Cardiac septum (tissue), 1 donor: ENCODE data around the gene NTPCR. TPM values are rescaled to one million over a fixed set of nuclear protein-coding genes. Genes with fewer than 3 reads are reported as not detected.

Source experiments
- DNase-seq: peaks from one replicate; pipeline ENCODE4 v3.0.0-alpha.2; 2020; ENCODE audit warnings: low spot score
- intact Hi-C: fragments of 100-400 bp; cut with DNase I; formaldehyde crosslinking; loops from one replicate; pipeline ENCODE4 v1.14.0; 2022
- total RNA-seq: library from RNA; stranded (reverse); fragmentation: NEBNext Ultra II Directional; extraction: Animal tissue kit (Norgen Biotek cat#: 25700); gene quantifications from one replicate; pipeline ENCODE4 v1.2.1, GENCODE V29; 2021
- donor health status: DM: no; HTN: no; CAD: no.

The NTPCR gene
- total RNA-seq, 1 donor from 2014 or later = 47.1 TPM

GRCh38 chr1:232979558-232979957, 29.1 kb downstream of the NTPCR start:
- DNase-seq = no peak
- intact Hi-C loops = no loop called here

GRCh38 chr1:232980355-232980978, 30.1 kb downstream of the NTPCR start:
- intact Hi-C loops = no loop called here
- no peak for DNase-seq

- DNase-seq = no peak
- intact Hi-C loops = no loop called here
These were observed 30.7 kb downstream of the NTPCR start for GRCh38 chr1:232980986-232981560.

- intact Hi-C loops = no loop called here
- DNase-seq = no peak
These were observed 32.0 kb downstream of the NTPCR start for GRCh38 chr1:232982238-232982944.

GRCh38 chr1:232983375-232983774, 33.0 kb downstream of the NTPCR start:
- no peak for DNase-seq
- intact Hi-C loops = no loop called here

GRCh38 chr1:232983817-232984567, 33.6 kb downstream of the NTPCR start:
- intact Hi-C loops = no loop called here
- no peak for DNase-seq

GRCh38 chr1:232984577-232985425, 34.4 kb downstream of the NTPCR start:
- intact Hi-C loops = no loop called here
- DNase-seq = no peak

GRCh38 chr1:232985882-232986526, 35.6 kb downstream of the NTPCR start:
- no peak for DNase-seq
- intact Hi-C loops = no loop called here

GRCh38 chr1:232986527-232986922, 36.1 kb downstream of the NTPCR start:
- intact Hi-C loops = no loop called here
- no peak for DNase-seq

- no peak for DNase-seq
- intact Hi-C loops = no loop called here
These were observed 36.8 kb downstream of the NTPCR start for GRCh38 chr1:232987046-232987773.

GRCh38 chr1:232987774-232988140, 37.3 kb downstream of the NTPCR start:
- DNase-seq = no peak
- intact Hi-C loops = no loop called here

GRCh38 chr1:232988572-232989040, 38.2 kb downstream of the NTPCR start:
- intact Hi-C loops = no loop called here
- no peak for DNase-seq

- DNase-seq = no peak
- intact Hi-C loops = no loop called here
These were observed 40.0 kb downstream of the NTPCR start for GRCh38 chr1:232990176-232991128.

GRCh38 chr1:232991238-232991637, 40.8 kb downstream of the NTPCR start:
- intact Hi-C loops = no loop called here

GRCh38 chr1:232992227-232992626, 41.8 kb downstream of the NTPCR start:
- DNase-seq = no peak
- intact Hi-C loops = no loop called here

More at GRCh38 chr1:232991238-232991637, 40.8 kb downstream of the NTPCR start:
- no peak for DNase-seq

GRCh38 chr1:232993555-232993954, 43.1 kb downstream of the NTPCR start:
- intact Hi-C loops = no loop called here
- no peak for DNase-seq

GRCh38 chr1:232995189-232995588, 44.8 kb downstream of the NTPCR start:
- intact Hi-C loops = no loop called here
- no peak for DNase-seq
